Right atrium auricular region (tissue), 2 donors: Measurements from ENCODE around the gene ST6GALNAC5. TPM values are rescaled to one million over a fixed set of nuclear protein-coding genes. Genes with fewer than 3 reads are reported as not detected.

ENCODE experiments used
- DNase-seq: peaks from one replicate; pipeline ENCODE4 v3.0.0-alpha.2; 2019; ENCODE audit warnings: low spot score
- H3K27ac ChIP-seq, 2 donors: fragments of 200-600 bp; sonication (generic); 1 replicate in 1 of 2; 2 replicates in 1 of 2; pipeline ENCODE4 v1.5.1; 2016 to 2019
- H3K27me3 ChIP-seq, 2 donors: fragments of 200-600 bp; sonication (generic); one replicate each; pipeline versions ENCODE4 v1.5.1 to v1.6.0; 2017 to 2019
- H3K36me3 ChIP-seq: fragments of 200-600 bp; sonication (generic); one replicate; pipeline ENCODE4 v1.5.1; 2016
- H3K4me1 ChIP-seq, 2 donors: fragments of 200-600 bp; sonication (generic); one replicate each; pipeline versions ENCODE4 v1.5.1 to v1.6.0; 2017 to 2019
- H3K4me3 ChIP-seq, 2 donors: fragments of 200-600 bp; sonication (generic); 1 replicate in 1 of 2; 2 replicates in 1 of 2; pipeline ENCODE4 v1.5.1; 2017 to 2019; ENCODE audit warnings: mild to moderate bottlenecking in 1 of 2, moderate library complexity in 1 of 2
- H3K9me3 ChIP-seq, 2 donors: fragments of 200-600 bp; sonication (generic); one replicate each; pipeline ENCODE4 v1.5.1; 2019
- CTCF ChIP-seq, 2 donors: fragments of 200-600 bp; sonication (generic); IDR thresholded peaks; one replicate each; pipeline ENCODE4 v1.5.1; 2019; ENCODE audit warnings: antibody characterized with exemption in 2 of 2
- total RNA-seq, 2 donors: library from RNA; depleted of rRNA; stranded (reverse); fragments of >200 nt; gene quantifications; one replicate each; pipeline ENCODE4 v1.1.0, GENCODE V29; 2016

The ST6GALNAC5 gene
- total RNA-seq, 2 donors from 2014 or later = 1.8 to 1.9 TPM

GRCh38 chr1:77018311-77018710 lies 151.0 kb downstream of the ST6GALNAC5 start:
- no peak for TF ChIP-seq CTCF (IDR thresholded peaks at IDR 0.05)
- Histone ChIP-seq H3K36me3 (no peaks in the 10 kb centered on the region), H3K9me3 (no peaks in the 10 kb centered on the region), H3K4me3 (no peak overlapping the region), H3K4me1 (no peaks in the 10 kb centered on the region), H3K27me3 (no peaks in the 10 kb centered on the region), H3K27ac (no peak overlapping the region)
- DNase-seq = no peak

- Histone ChIP-seq H3K4me1 (no peaks in the 10 kb centered on the region), H3K4me3 (no peak overlapping the region), H3K27ac (no peak overlapping the region), H3K9me3 (no peaks in the 10 kb centered on the region), H3K27me3 (no peaks in the 10 kb centered on the region), H3K36me3 (no peaks in the 10 kb centered on the region)
- no peak for TF ChIP-seq CTCF (IDR thresholded peaks at IDR 0.05)
- DNase-seq = no peak
Observed at GRCh38 chr1:77018761-77019160, 151.5 kb downstream of the ST6GALNAC5 start.

GRCh38 chr1:77021732-77022131 lies 154.5 kb downstream of the ST6GALNAC5 start:
- Histone ChIP-seq H3K4me3 (no peak overlapping the region), H3K36me3 (no peaks in the 10 kb centered on the region), H3K27me3 (no peaks in the 10 kb centered on the region), H3K27ac (no peak overlapping the region), H3K9me3 (no peaks in the 10 kb centered on the region), H3K4me1 (no peaks in the 10 kb centered on the region)
- no peak for DNase-seq
- TF ChIP-seq CTCF (IDR thresholded peaks at IDR 0.05) = no peak

- Histone ChIP-seq H3K9me3 (no peaks in the 10 kb centered on the region), H3K36me3 (no peaks in the 10 kb centered on the region), H3K4me3 (no peak overlapping the region), H3K27me3 (no peaks in the 10 kb centered on the region), H3K4me1 (no peaks in the 10 kb centered on the region), H3K27ac (no peak overlapping the region)
- DNase-seq = no peak
- TF ChIP-seq CTCF (IDR thresholded peaks at IDR 0.05) = no peak
Observed at GRCh38 chr1:77024500-77024899, 157.2 kb downstream of the ST6GALNAC5 start.

GRCh38 chr1:77025599-77025998 lies 158.3 kb downstream of the ST6GALNAC5 start:
- Histone ChIP-seq H3K36me3 (no peaks in the 10 kb centered on the region), H3K4me3 (no peak overlapping the region)
- TF ChIP-seq CTCF (IDR thresholded peaks at IDR 0.05) = no peak

GRCh38 chr1:77026135-77026534 lies 158.9 kb downstream of the ST6GALNAC5 start:
- H3K4me3 ChIP-seq = no peak overlapping the region
- no peaks in the 10 kb centered on the region for H3K27me3 ChIP-seq
- H3K36me3 ChIP-seq = no peaks in the 10 kb centered on the region
- H3K9me3 ChIP-seq = no peaks in the 10 kb centered on the region
- H3K27ac ChIP-seq = no peak overlapping the region
- no peak for DNase-seq
- H3K4me1 ChIP-seq = no peaks in the 10 kb centered on the region
- TF ChIP-seq CTCF (IDR thresholded peaks at IDR 0.05) = no peak

More at GRCh38 chr1:77025599-77025998, 158.3 kb downstream of the ST6GALNAC5 start:
- Histone ChIP-seq H3K4me1 (no peaks in the 10 kb centered on the region), H3K9me3 (no peaks in the 10 kb centered on the region), H3K27me3 (no peaks in the 10 kb centered on the region), H3K27ac (no peak overlapping the region)
- no peak for DNase-seq
